ENCODE results near the gene CNN1. TPM values are rescaled to one million over a fixed set of nuclear protein-coding genes. Genes with fewer than 3 reads are reported as not detected.

Gene CNN1
- total and polyA plus RNA-seq, 9 of the 15 experiments (the other 6 are each of a cell fraction or from before 2014, with no cell fraction given), result 0.23 to 10.6 (median 5.2) TPM

DNA sequence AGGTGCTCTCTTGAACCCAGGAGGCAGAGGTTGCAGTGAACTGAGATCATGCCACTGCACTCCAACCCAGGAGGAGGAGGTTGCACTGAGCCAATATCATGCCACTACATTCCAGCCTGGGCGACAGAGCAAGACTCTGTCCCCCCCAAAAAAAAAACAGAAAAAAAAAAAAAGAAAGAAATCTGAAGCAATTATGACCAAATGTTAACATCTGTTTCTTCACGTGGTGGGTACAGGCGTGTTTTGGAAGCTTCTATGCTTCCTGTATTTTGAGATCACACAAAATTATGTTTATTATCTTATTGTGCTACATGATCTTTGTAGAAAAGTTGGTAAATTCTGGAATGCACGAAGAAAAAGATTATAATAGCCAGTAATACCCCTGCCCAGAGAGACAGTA is 41.5 kb downstream of the CNN1 start (continued):
- no peak for TF ChIP-seq JUN (IDR thresholded peaks at IDR 0.05; ENCODE audit: borderline replicate concordance, low read depth, low read length)
- no peak for TF ChIP-seq JUN (CRISPR knock-in tag; IDR thresholded peaks at IDR 0.05; ENCODE audit: borderline replicate concordance)
- no peak for TF ChIP-seq ZNF316 (IDR thresholded peaks at IDR 0.05)
- TF ChIP-seq NFYB (IDR thresholded peaks at IDR 0.05; ENCODE audit: extremely low read depth, insufficient read length), result no peak
- TF ChIP-seq RBM39 (optimal IDR thresholded peaks at IDR 0.05; ENCODE audit: low read depth, low read length), result no peak
- no peak for TF ChIP-seq NFIC (IDR thresholded peaks at IDR 0.05)
- TF ChIP-seq ZNF253 (CRISPR knock-in tag; conservative IDR thresholded peaks at IDR 0.05), result no peak
- TF ChIP-seq ILK (tag; IDR thresholded peaks at IDR 0.05; ENCODE audit: borderline replicate concordance, low read depth), result no peak

DNA sequence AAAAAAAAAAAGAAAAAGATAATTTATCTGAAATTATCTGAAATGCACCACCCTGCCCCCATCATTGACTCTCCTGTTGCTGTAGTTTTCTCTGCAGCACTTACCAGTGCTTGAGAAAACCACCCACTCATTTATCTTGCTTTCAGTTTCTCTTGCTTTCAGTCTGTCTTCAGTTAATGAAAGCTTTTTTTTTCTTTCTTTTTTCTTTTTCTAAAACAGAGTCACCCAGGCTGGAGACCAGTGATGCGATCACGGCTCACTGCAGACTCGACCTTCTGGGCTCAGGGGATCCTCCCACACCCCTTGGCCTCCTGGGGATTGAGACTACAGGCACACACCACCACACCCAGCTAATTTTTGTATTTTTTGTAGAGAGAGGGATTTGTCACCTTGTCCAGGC is 43.1 kb downstream of the CNN1 start:
- in situ Hi-C loops (cut with MboI) (no loop called here), intact Hi-C loops (cut with micrococcal nuclease) (no loop called here)
- FAIRE-seq, result peak; percentile 80
- CTCF ChIA-PET (ENCODE audit: low intra/inter-chr PET ratio), result no interaction called here
- H3K27me3 ChIP-seq (ENCODE audit: control insufficient read depth in 2 of 2, insufficient read depth in 2 of 2, low read length in 2 of 2), result no peaks in the 10 kb centered on the region
- POLR2A ChIA-PET, result interaction anchor here (0.6 to 1.0 kb wide), 2 partner anchors 21 to 515 kb away, joined by 3 to 4 read pairs; no protein-coding TSS in a partner anchor
- H2AFZ ChIP-seq (ENCODE audit: low read depth, low read length), result peak overlapping the region; percentile 69
- no peaks in the 10 kb centered on the region for H4K20me1 ChIP-seq (replicated peaks; ENCODE audit: control insufficient read depth, insufficient read depth, low read length)
- no peak overlapping the region for H3K4me3 ChIP-seq
- ATAC-seq, result peak; percentile 81
- no peaks in the 10 kb centered on the region for H3K36me3 ChIP-seq (ENCODE audit: control insufficient read depth, insufficient read depth, low read length)
- H3K27ac ChIP-seq (ENCODE audit: extremely low read depth, low read depth, low read length), result peak overlapping the region; percentile 74; the same call in 2 of the 3 replicates
- no peaks in the 10 kb centered on the region for H3K79me2 ChIP-seq (ENCODE audit: control insufficient read depth, insufficient read depth, low read length)
- peaks cover 38 to 59% of the 10 kb centered on the region in 2 experiments for H3K4me1 ChIP-seq (replicated peaks in 1 of 2; ENCODE audit: control insufficient read depth in 2 of 2, insufficient read depth in 2 of 2, low read length in 2 of 2)
- peak; percentile 27 to 81 (median 36) for DNase-seq (ENCODE audit: extremely low read depth in 1 of 4, low spot score in 3 of 4)
- H3K9me1 ChIP-seq (ENCODE audit: control insufficient read depth, insufficient read depth, low read length), result no peaks in the 10 kb centered on the region
- H3K9ac ChIP-seq (ENCODE audit: insufficient read depth in 1 of 2, low read depth in 2 of 2, low read length in 2 of 2), result peak overlapping the region; percentile 38 to 70; a peak in 2 of 4 replicates
- no peaks in the 10 kb centered on the region for H3K9me3 ChIP-seq (replicated peaks; ENCODE audit: control insufficient read depth, insufficient read depth, low read depth, low read length)
- no TSS peak for BruUV-seq (replicated peaks)
- peak overlapping the region; percentile 32 for H3K4me2 ChIP-seq (ENCODE audit: insufficient read depth, low read length)
- WGBS (ENCODE audit: insufficient coverage, low coverage, missing lambda C conversion rate), result 0% methylated on average over 3 of the region's 3 CpGs
- TF ChIP-seq, protein P1, sequence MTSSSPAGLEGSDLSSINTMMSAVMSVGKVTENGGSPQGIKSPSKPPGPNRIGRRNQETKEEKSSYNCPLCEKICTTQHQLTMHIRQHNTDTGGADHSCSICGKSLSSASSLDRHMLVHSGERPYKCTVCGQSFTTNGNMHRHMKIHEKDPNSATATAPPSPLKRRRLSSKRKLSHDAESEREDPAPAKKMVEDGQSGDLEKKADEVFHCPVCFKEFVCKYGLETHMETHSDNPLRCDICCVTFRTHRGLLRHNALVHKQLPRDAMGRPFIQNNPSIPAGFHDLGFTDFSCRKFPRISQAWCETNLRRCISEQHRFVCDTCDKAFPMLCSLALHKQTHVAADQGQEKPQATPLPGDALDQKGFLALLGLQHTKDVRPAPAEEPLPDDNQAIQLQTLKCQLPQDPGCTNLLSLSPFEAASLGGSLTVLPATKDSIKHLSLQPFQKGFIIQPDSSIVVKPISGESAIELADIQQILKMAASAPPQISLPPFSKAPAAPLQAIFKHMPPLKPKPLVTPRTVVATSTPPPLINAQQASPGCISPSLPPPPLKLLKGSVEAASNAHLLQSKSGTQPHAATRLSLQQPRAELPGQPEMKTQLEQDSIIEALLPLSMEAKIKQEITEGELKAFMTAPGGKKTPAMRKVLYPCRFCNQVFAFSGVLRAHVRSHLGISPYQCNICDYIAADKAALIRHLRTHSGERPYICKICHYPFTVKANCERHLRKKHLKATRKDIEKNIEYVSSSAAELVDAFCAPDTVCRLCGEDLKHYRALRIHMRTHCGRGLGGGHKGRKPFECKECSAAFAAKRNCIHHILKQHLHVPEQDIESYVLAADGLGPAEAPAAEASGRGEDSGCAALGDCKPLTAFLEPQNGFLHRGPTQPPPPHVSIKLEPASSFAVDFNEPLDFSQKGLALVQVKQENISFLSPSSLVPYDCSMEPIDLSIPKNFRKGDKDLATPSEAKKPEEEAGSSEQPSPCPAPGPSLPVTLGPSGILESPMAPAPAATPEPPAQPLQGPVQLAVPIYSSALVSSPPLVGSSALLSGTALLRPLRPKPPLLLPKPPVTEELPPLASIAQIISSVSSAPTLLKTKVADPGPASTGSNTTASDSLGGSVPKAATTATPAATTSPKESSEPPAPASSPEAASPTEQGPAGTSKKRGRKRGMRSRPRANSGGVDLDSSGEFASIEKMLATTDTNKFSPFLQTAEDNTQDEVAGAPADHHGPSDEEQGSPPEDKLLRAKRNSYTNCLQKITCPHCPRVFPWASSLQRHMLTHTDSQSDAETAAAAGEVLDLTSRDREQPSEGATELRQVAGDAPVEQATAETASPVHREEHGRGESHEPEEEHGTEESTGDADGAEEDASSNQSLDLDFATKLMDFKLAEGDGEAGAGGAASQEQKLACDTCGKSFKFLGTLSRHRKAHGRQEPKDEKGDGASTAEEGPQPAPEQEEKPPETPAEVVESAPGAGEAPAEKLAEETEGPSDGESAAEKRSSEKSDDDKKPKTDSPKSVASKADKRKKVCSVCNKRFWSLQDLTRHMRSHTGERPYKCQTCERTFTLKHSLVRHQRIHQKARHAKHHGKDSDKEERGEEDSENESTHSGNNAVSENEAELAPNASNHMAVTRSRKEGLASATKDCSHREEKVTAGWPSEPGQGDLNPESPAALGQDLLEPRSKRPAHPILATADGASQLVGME (CRISPR knock-in tag; IDR thresholded peaks at IDR 0.05), result no peak
- TF ChIP-seq FOXK2 (conservative IDR thresholded peaks at IDR 0.05 in 1 of 2, IDR thresholded peaks at IDR 0.05 in 1 of 2; ENCODE audit: low read depth in 2 of 2) (peak in 1 of 2 experiments; percentile 43; a peak in 1 of 4 replicates), DPF2 (IDR thresholded peaks at IDR 0.05) (peak; percentile 74), L3MBTL2 (IDR thresholded peaks at IDR 0.05) (no peak)
- TF ChIP-seq, protein P2, sequence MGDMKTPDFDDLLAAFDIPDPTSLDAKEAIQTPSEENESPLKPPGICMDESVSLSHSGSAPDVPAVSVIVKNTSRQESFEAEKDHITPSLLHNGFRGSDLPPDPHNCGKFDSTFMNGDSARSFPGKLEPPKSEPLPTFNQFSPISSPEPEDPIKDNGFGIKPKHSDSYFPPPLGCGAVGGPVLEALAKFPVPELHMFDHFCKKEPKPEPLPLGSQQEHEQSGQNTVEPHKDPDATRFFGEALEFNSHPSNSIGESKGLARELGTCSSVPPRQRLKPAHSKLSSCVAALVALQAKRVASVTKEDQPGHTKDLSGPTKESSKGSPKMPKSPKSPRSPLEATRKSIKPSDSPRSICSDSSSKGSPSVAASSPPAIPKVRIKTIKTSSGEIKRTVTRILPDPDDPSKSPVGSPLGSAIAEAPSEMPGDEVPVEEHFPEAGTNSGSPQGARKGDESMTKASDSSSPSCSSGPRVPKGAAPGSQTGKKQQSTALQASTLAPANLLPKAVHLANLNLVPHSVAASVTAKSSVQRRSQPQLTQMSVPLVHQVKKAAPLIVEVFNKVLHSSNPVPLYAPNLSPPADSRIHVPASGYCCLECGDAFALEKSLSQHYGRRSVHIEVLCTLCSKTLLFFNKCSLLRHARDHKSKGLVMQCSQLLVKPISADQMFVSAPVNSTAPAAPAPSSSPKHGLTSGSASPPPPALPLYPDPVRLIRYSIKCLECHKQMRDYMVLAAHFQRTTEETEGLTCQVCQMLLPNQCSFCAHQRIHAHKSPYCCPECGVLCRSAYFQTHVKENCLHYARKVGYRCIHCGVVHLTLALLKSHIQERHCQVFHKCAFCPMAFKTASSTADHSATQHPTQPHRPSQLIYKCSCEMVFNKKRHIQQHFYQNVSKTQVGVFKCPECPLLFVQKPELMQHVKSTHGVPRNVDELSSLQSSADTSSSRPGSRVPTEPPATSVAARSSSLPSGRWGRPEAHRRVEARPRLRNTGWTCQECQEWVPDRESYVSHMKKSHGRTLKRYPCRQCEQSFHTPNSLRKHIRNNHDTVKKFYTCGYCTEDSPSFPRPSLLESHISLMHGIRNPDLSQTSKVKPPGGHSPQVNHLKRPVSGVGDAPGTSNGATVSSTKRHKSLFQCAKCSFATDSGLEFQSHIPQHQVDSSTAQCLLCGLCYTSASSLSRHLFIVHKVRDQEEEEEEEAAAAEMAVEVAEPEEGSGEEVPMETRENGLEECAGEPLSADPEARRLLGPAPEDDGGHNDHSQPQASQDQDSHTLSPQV (IDR thresholded peaks at IDR 0.05), result peak; percentile 20; the same call in 1 of the 2 replicates
